Activated CD8-positive, alpha-beta memory T cell treated with anti-CD3 and anti-CD28 coated beads for 1 hour (primary cell): Measurements from ENCODE around the gene ENTPD8.

Experiments used
- DNase-seq, 2 donors: peaks; one replicate each; pipeline ENCODE4 v3.0.0-alpha.2; 2020; ENCODE audit warnings: low read depth in 1 of 2; ENCODE audit errors: extremely low read depth in 1 of 2

Gene ENTPD8

GRCh38 chr9:137449081-137449844, 8.1 kb upstream of the ENTPD8 start:
- no peak for DNase-seq

- DNase-seq, result no peak
Observed at GRCh38 chr9:137448602-137448962, 7.4 kb upstream of the ENTPD8 start.

GRCh38 chr9:137447722-137448601, 6.8 kb upstream of the ENTPD8 start:
- DNase-seq, result no peak

- DNase-seq, result no peak
Observed at GRCh38 chr9:137446851-137447471, 5.8 kb upstream of the ENTPD8 start.

GRCh38 chr9:137445930-137446431, 4.8 kb upstream of the ENTPD8 start:
- DNase-seq, result no peak

- peak; percentile 67 to 72 for DNase-seq
Observed at GRCh38 chr9:137445275-137445807, 4.2 kb upstream of the ENTPD8 start.

GRCh38 chr9:137444106-137444790, 3.1 kb upstream of the ENTPD8 start:
- no peak for DNase-seq

- DNase-seq, result no peak
Observed at GRCh38 chr9:137441935-137442321, 771 bp upstream of the ENTPD8 start.

- DNase-seq, result no peak
Observed at GRCh38 chr9:137439158-137439714, 1.9 kb downstream of the ENTPD8 start.

GRCh38 chr9:137438591-137439157, 2.5 kb downstream of the ENTPD8 start:
- no peak for DNase-seq

- no peak for DNase-seq
Observed at GRCh38 chr9:137437691-137438590, 3.2 kb downstream of the ENTPD8 start.

- DNase-seq, result no peak
Observed at GRCh38 chr9:137436761-137437600, 4.2 kb downstream of the ENTPD8 start.

GRCh38 chr9:137435980-137436760, 5.0 kb downstream of the ENTPD8 start:
- no peak for DNase-seq

- DNase-seq, result no peak
Observed at GRCh38 chr9:137435381-137435891, 5.7 kb downstream of the ENTPD8 start.

GRCh38 chr9:137434498-137435380, 6.4 kb downstream of the ENTPD8 start:
- no peak for DNase-seq

GRCh38 chr9:137433916-137434431, 7.2 kb downstream of the ENTPD8 start:
- DNase-seq, result no peak
